ENCODE measurements around the gene FAM117B.

Gene FAM117B

DNA sequence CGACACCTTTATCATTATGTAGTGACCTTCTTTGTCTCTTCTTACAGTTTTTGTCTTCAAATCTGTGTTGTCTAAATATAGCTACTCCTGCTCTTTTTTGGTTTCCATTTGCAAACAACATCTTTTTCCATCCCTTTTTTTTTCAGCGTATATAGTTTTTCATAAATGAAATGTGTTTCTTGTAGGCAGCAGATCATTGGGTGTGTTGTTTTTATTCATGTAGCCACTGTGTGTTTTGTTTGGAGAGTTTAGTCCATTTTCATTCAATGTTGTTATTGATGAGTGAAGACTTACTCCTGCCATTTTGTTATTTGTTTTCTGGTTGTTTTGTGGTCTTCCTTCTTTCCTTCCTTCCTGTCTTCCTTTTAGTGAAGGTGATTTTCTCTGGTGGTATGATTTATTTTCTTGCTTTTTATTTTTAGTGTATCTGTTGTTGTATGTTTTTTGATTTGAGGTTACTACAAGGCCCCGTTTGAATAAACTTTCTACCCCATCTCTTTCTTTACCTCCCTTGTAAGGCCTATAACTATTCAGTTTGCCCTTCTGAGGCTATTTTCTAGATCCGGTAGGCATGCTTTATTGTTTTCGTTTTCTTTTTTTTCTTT lies 81.4 kb downstream of the FAM117B start:
- Histone ChIP-seq H4K20me1 (peaks cover 8% of the 10 kb centered on the region), H3K4me2 (no peak overlapping the region), H3K9me3 (peaks cover 65% of the 10 kb centered on the region), H3K27ac (no peak overlapping the region), H3K4me3 (no peak overlapping the region), H3K36me3 (peaks cover 15% of the 10 kb centered on the region; the same call in 1 of the 2 replicates), H3K4me1 (no peaks in the 10 kb centered on the region), H3K9ac (no peak overlapping the region), H3K27me3 (no peaks in the 10 kb centered on the region)
- TF ChIP-seq Cebpa-rat (IDR thresholded peaks at IDR 0.05) = no peak

DNA sequence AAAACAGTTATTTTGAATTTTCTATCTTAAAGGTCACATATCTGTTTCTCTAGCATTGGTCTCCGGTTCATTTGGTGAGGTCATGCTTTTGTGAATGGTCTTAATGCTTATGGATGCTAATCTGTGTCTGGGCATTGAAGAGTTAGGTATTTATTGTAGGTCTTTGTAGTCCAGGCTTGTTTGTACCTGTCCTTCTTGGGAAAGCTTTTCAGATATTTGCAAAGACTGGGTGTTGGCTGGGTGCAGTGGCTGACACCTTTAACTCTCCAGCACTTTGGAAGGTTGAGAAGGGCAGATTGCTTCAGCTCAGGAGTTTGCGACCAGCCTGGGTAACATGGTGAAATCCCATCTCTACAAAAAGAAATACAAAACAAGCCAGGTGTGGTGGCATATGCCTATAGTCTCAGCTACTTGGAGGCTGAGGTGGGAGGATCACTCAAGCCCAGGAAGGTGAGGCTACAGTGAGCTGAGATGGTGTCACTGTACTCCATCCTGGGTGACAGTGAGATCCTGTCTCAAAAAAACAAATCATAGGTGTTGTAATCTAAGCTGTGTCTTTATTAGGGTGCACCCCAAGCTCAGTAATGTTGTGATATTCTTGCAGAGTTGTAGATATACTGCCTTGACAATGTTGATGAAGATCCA lies 82.3 kb downstream of the FAM117B start:
- no peak overlapping the region for H3K4me2 ChIP-seq
- no peak overlapping the region for H3K9ac ChIP-seq
- no peak overlapping the region for H3K27ac ChIP-seq
- H3K36me3 ChIP-seq = peaks cover 18% of the 10 kb centered on the region; the same call in 1 of the 2 replicates
- peaks cover 57% of the 10 kb centered on the region for H3K9me3 ChIP-seq
- TF ChIP-seq Cebpa-rat (IDR thresholded peaks at IDR 0.05) = no peak
- H3K27me3 ChIP-seq = no peaks in the 10 kb centered on the region
- H3K4me3 ChIP-seq = no peak overlapping the region
- H3K4me1 ChIP-seq = no peaks in the 10 kb centered on the region
- H4K20me1 ChIP-seq = peaks cover 8% of the 10 kb centered on the region

DNA sequence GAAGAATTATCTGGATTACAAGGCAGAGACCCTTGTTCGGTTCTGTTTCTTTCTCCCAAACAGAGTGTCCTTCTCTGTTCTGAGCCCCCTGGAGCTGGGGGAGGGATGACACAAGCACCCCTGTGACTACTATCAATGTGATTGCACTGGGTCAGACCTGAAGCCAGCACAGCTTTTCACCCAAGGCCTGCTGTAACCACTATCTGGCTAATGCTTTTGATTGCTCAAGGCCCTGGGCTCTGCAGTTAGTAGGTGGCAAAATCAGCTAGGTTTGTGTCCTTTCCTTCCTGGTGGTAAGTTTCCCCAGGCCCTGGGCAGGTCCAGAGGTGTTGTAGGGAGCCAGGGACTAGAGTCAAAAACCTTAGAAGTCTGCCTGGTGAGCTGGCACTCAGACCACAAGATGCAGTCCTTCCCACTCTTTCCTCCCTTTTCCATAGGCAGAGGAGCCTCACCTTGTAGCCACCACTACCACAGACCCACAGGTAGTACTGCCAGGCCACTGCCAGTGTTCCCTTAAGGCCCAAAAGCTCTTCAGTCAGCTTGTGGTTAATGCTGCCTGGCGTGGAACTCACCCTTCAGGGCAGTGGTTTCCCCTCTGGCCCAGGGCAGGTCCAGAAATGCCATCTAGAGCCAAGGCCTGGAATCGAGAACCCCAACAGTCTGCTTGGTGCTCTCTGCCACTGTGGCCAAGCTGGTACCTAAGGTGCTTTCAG lies 83.0 kb downstream of the FAM117B start:
- Histone ChIP-seq H3K27ac (no peak overlapping the region), H3K36me3 (peaks cover 18% of the 10 kb centered on the region; the same call in 1 of the 2 replicates), H3K9me3 (peaks cover 50% of the 10 kb centered on the region), H3K4me3 (no peak overlapping the region), H4K20me1 (peaks cover 8% of the 10 kb centered on the region), H3K9ac (no peak overlapping the region), H3K27me3 (no peaks in the 10 kb centered on the region), H3K4me1 (no peaks in the 10 kb centered on the region), H3K4me2 (no peak overlapping the region)
- TF ChIP-seq Cebpa-rat (IDR thresholded peaks at IDR 0.05) = no peak

DNA sequence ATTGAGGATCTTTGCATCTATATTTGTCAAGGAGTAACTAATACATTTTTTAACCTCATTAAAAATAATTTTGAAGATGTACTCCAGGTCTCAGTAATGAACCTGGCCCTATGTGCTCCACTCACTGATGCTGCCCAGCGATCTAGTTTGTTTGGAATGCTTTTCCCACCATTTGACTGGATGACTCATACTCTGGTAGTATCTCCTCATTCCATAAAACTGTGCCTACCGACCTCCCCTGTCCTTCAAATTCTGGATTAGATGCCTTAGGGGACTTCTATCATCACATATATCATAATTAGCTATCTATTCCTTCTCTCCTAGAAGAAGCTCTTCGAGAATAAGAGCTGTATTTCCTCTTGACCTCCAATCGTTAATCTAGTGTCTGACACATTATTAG lies 83.8 kb downstream of the FAM117B start:
- no peak overlapping the region for H3K4me2 ChIP-seq
- H3K9me3 ChIP-seq = peaks cover 43% of the 10 kb centered on the region
- no peak overlapping the region for H3K4me3 ChIP-seq
- no peaks in the 10 kb centered on the region for H3K27me3 ChIP-seq
- H4K20me1 ChIP-seq = peaks cover 8% of the 10 kb centered on the region
- no peak overlapping the region for H3K27ac ChIP-seq
- peaks cover 18% of the 10 kb centered on the region; the same call in 1 of the 2 replicates for H3K36me3 ChIP-seq
- no peaks in the 10 kb centered on the region for H3K4me1 ChIP-seq
- no peak for TF ChIP-seq Cebpa-rat (IDR thresholded peaks at IDR 0.05)
- no peak overlapping the region for H3K9ac ChIP-seq

DNA sequence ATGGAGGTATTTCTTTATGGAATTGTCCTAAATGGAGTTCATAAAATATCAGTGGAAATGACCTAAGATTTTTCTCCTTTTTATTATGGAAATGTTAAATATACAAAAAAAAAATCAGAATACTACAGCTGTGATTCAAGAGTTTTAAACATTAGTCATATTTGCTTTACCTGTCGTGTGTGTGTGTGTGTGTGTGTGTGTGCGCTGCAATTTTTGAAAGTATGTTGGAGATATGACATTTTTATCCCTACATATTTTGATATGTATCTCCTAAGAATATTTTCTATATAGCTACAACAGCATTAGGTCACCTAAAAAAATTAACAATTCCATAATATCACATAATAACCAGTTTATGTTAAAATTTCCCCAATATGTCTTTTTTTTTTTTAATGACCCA lies 85.5 kb downstream of the FAM117B start:
- Histone ChIP-seq H3K27me3 (no peaks in the 10 kb centered on the region), H4K20me1 (peaks cover 8% of the 10 kb centered on the region), H3K4me1 (no peaks in the 10 kb centered on the region), H3K27ac (no peak overlapping the region), H3K9ac (no peak overlapping the region), H3K36me3 (peaks cover 19% of the 10 kb centered on the region), H3K4me2 (no peak overlapping the region), H3K4me3 (no peak overlapping the region), H3K9me3 (peaks cover 30% of the 10 kb centered on the region)
- no peak for TF ChIP-seq Cebpa-rat (IDR thresholded peaks at IDR 0.05)

DNA sequence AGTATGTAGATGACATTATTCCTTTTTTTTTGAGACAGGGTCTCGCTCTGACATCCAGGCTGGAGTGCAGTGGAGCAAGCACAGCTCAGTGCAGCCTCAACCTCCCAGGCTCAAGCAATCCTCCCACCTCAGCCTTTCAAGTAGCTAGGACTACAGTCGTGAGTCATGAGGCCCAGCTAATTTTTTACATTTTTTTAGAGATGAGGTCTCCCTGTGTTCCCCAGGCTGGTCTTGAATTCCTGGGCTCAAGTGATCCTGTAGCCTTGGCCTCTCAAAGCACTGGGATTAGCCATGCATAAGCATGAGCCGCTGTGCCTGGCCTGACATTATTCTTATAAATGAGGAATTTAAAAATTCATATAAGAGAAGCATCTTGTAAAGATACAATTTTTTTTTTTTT lies 86.9 kb downstream of the FAM117B start:
- no peak for TF ChIP-seq Cebpa-rat (IDR thresholded peaks at IDR 0.05)
- no peak overlapping the region for H3K27ac ChIP-seq
- H3K27me3 ChIP-seq = no peaks in the 10 kb centered on the region
- no peak overlapping the region for H3K9ac ChIP-seq
- peaks cover 8% of the 10 kb centered on the region for H4K20me1 ChIP-seq
- no peak overlapping the region for H3K4me2 ChIP-seq
- peaks cover 20% of the 10 kb centered on the region for H3K36me3 ChIP-seq
- H3K4me3 ChIP-seq = no peak overlapping the region
- peaks cover 16% of the 10 kb centered on the region for H3K9me3 ChIP-seq
- H3K4me1 ChIP-seq = no peaks in the 10 kb centered on the region

DNA sequence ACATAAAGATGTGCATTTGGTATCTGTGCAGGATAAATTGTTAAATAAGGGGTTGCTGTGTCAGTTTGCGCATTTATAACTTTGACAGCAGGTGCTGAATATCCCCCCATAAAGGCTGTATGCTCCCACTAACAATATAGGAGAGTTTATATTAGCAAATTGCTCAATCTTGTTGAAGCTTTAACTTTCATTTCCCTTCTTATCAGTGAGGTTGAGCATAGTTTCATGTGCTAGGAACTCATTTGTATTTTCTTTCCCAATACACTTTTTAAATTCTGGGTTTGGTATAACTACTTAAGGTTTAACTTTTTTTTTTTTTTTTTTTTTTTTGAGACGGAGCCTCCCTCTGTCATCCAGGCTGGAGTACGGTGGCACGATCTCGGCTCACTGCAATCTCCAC lies 89.0 kb downstream of the FAM117B start:
- peaks cover 23% of the 10 kb centered on the region for H3K36me3 ChIP-seq
- H4K20me1 ChIP-seq = no peaks in the 10 kb centered on the region
- H3K4me2 ChIP-seq = no peak overlapping the region

DNA sequence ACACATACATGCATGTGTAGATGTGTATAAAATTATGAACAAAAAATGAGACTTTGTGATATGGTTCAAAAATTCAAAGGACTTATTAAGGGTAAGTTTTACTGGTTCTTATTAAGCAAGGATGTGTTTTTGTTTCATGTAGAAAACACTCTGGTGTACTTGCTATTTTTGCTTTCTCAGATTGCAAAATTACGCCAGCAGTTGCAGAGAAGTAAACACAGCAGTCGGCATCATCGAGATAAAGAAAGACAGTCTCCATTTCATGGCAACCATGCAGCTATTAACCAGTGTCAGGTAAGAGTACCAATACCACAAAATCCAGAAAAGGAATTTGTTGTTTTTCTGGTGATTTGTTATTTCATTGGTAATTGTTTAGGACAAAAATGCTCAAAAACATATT lies 91.3 kb downstream of the FAM117B start:
- Histone ChIP-seq H3K4me1 (no peaks in the 10 kb centered on the region), H3K27me3 (no peaks in the 10 kb centered on the region), H3K4me2 (no peak overlapping the region), H3K9ac (no peak overlapping the region), H3K9me3 (peaks cover 11% of the 10 kb centered on the region; the same call in 1 of the 2 replicates), H3K36me3 (peaks cover 41% of the 10 kb centered on the region), H3K4me3 (no peak overlapping the region), H3K27ac (no peak overlapping the region), H4K20me1 (no peaks in the 10 kb centered on the region)
- TF ChIP-seq Cebpa-rat (IDR thresholded peaks at IDR 0.05) = no peak

More for the DNA sequence above, 89.0 kb downstream of the FAM117B start:
- TF ChIP-seq Cebpa-rat (IDR thresholded peaks at IDR 0.05) = no peak
- Histone ChIP-seq H3K4me3 (no peak overlapping the region), H3K4me1 (no peaks in the 10 kb centered on the region), H3K27me3 (no peaks in the 10 kb centered on the region), H3K9ac (no peak overlapping the region), H3K9me3 (peaks cover under 1% of the 10 kb centered on the region; the same call in 1 of the 2 replicates), H3K27ac (no peak overlapping the region)

DNA sequence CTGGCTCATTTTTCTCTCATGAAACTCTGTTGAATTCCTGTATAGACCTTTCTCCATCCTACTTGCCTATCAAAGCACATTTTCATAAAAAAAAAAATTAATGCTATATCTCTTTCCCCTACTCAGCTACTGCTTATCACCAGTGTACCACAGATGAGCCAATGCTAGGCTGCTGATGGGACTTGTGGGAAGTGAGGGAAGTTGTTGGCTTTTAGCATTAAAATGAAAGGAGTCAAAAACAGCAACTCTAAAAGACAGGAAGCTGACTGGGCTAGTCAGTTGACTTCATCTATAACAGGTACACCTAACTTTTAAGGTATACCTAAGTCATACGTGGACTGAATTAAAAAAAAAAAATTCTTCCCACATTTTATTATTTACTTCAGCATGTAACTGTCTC lies 102.1 kb downstream of the FAM117B start:
- H3K4me3 ChIP-seq = no peak overlapping the region
- no peaks in the 10 kb centered on the region for H3K4me1 ChIP-seq
- peaks cover 47% of the 10 kb centered on the region for H3K36me3 ChIP-seq
- TF ChIP-seq Cebpa-rat (IDR thresholded peaks at IDR 0.05) = no peak
- H3K27ac ChIP-seq = no peak overlapping the region
- H4K20me1 ChIP-seq = no peaks in the 10 kb centered on the region
- H3K9me3 ChIP-seq = peaks cover 35% of the 10 kb centered on the region
- no peaks in the 10 kb centered on the region for H3K27me3 ChIP-seq
- H3K4me2 ChIP-seq = no peak overlapping the region
- no peak overlapping the region for H3K9ac ChIP-seq

DNA sequence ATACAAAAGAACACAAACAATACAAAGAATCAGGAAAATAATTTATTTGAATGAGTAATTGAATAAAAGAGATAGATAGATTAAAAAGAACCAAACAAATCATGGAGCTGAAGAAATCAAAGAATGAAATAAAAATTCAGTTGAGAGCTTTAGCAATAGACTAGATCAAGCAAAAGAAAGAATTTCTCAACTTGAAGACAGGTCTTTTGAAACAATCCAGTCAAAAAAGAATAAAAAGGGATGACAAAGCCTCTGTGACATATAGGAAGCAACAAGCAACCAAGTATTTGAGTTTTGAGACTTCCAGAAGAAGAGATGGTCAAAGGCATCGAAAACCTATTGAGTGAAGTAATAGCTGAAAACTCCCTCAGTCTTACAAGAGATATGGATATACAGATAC lies 108.8 kb downstream of the FAM117B start:
- no peaks in the 10 kb centered on the region for H3K4me1 ChIP-seq
- H4K20me1 ChIP-seq = no peaks in the 10 kb centered on the region
- no peak overlapping the region for H3K4me3 ChIP-seq
- H3K9ac ChIP-seq = no peak overlapping the region
- no peak overlapping the region for H3K27ac ChIP-seq
- H3K27me3 ChIP-seq = no peaks in the 10 kb centered on the region
- peaks cover 46% of the 10 kb centered on the region for H3K36me3 ChIP-seq
- no peak overlapping the region for H3K4me2 ChIP-seq
- TF ChIP-seq Cebpa-rat (IDR thresholded peaks at IDR 0.05) = no peak
- peaks cover 48% of the 10 kb centered on the region for H3K9me3 ChIP-seq

Data from BLaER1 (cell line).